Adrenal gland (tissue), 5 donors: ENCODE data around the gene BCAR3.

Experiments used
- POLR2A ChIP-seq, 2 donors: fragments of 450-650 bp; IDR thresholded peaks; one replicate each; pipeline ENCODE4 v1.6.1; 2017; ENCODE audit warnings: antibody characterized with exemption in 2 of 2, mild to moderate bottlenecking in 2 of 2, moderate library complexity in 1 of 2
- TF ChIP-seq, protein P1 (sequence below), 6 experiments: fragments of 450-650 bp in 4 of 6; fragments of 200-600 bp in 2 of 6; sonication (generic) in 1 of 6; IDR thresholded peaks; 1 replicate in 5 of 6; 2 replicates in 1 of 6; pipeline versions ENCODE4 v1.5.1 to v1.8.0; 2016 to 2021; ENCODE audit warnings: antibody characterized with exemption in 6 of 6, mild to moderate bottlenecking in 2 of 6, moderate library complexity in 1 of 6
- donor health status: DM: no; HTN: no; CAD: no.

DNA sequence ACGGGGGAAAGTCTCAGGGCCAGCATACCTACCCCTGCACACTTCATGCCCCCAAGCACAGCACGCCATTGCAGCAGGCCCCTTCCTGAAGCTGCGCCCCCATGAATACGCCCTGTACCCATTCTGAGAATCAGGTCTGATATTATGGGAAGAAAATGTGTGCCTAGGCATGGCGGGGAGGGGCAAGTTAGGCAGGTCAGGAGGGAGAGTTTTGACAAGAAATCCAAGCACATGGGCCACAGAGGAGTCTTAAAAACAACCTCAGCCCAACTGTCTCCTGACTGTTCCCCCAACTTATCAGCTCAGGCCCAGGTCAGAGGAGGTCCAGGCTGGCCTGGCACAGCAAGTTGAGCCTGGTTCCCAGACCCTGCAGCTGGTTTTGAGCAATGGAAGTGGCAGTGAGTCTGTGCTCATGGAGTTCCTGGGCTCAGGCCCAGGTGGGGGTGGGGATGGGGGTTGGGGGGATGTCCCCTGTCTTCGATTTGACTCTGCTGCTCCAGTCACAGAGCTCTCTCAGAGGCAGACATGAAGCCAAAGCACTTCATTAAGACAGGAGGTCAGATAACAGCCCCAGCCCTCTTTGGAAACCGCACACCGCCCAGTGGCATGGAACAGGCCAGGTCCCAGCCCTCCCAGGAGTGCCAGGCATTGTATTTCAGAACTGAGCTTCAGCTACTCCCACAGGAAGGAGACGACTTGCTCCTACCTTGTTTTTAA, 20.6 kb upstream of the BCAR3 start:
- TF ChIP-seq, protein P1, sequence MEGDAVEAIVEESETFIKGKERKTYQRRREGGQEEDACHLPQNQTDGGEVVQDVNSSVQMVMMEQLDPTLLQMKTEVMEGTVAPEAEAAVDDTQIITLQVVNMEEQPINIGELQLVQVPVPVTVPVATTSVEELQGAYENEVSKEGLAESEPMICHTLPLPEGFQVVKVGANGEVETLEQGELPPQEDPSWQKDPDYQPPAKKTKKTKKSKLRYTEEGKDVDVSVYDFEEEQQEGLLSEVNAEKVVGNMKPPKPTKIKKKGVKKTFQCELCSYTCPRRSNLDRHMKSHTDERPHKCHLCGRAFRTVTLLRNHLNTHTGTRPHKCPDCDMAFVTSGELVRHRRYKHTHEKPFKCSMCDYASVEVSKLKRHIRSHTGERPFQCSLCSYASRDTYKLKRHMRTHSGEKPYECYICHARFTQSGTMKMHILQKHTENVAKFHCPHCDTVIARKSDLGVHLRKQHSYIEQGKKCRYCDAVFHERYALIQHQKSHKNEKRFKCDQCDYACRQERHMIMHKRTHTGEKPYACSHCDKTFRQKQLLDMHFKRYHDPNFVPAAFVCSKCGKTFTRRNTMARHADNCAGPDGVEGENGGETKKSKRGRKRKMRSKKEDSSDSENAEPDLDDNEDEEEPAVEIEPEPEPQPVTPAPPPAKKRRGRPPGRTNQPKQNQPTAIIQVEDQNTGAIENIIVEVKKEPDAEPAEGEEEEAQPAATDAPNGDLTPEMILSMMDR (IDR thresholded peaks at IDR 0.05), result no peak
- no peak for TF ChIP-seq POLR2A (IDR thresholded peaks at IDR 0.05)
